ENCODE results near the gene NCKAP5.

The NCKAP5 gene

DNA sequence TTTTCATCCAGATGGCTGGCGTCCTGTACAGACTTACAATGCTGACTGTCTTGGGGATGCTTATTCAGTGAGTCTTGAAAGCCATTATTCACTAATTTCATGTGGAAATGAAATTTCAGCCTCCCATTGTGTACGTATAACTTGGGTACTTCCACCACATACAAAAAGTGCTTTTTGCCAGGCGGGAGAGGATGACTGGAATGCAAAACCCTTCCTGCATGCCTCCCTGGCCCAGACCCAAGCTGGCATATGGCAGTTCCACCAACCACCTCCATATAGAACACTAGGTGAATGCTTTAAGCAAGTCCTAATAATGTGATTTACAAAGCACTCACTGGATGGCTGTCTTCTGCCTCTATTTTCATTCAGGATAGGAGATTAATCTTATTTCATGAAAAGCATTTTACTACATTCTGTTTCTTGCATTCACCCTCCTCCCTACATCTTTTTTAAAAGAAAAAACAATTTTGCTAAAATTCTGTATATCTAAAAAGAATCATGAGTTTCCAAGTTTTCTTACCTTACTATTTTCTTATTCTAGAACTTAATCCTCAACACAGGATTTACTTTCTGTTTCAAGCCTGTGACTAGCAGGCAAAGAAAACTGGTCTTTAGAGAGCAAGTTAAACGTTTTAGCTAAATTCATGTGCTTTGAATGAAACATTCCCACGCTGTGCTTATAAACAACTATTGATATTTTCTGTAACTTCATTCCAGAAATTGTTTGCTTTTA is 327.6 kb downstream of the NCKAP5 start:
- TF ChIP-seq, protein P1, sequence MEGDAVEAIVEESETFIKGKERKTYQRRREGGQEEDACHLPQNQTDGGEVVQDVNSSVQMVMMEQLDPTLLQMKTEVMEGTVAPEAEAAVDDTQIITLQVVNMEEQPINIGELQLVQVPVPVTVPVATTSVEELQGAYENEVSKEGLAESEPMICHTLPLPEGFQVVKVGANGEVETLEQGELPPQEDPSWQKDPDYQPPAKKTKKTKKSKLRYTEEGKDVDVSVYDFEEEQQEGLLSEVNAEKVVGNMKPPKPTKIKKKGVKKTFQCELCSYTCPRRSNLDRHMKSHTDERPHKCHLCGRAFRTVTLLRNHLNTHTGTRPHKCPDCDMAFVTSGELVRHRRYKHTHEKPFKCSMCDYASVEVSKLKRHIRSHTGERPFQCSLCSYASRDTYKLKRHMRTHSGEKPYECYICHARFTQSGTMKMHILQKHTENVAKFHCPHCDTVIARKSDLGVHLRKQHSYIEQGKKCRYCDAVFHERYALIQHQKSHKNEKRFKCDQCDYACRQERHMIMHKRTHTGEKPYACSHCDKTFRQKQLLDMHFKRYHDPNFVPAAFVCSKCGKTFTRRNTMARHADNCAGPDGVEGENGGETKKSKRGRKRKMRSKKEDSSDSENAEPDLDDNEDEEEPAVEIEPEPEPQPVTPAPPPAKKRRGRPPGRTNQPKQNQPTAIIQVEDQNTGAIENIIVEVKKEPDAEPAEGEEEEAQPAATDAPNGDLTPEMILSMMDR (conservative IDR thresholded peaks at IDR 0.05; ENCODE audit: control insufficient read depth, insufficient read depth, low read depth, low read length) = no peak
- DNase-seq (ENCODE audit: low read depth) = no peak
- no peak overlapping the region for H3K4me3 ChIP-seq (ENCODE audit: control insufficient read depth, low read depth, low read length)

DNA sequence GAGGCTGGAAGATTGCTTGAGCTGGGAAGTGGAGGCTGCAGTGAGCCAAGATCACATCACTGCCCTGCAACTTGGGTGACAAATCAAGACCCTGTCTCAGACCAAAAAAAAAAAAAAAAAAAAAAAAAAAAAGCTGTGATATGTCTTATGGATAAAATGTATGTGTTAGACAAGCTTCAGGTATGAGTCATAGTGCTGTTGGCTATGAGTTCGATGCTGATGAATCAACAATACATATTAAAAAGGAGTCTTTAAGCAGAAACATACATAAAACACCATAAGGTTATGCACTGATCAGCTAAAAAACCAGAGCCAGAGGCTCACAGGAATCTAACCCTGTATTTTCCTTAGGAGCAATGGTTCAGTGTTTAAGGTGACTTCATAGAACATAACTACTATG is 332.3 kb downstream of the NCKAP5 start:
- peak; percentile 1 for DNase-seq (ENCODE audit: low read depth)
- no peak overlapping the region for H3K4me3 ChIP-seq (ENCODE audit: control insufficient read depth, low read depth, low read length)
- TF ChIP-seq, protein P1 (conservative IDR thresholded peaks at IDR 0.05; ENCODE audit: control insufficient read depth, insufficient read depth, low read depth, low read length) = no peak

DNA sequence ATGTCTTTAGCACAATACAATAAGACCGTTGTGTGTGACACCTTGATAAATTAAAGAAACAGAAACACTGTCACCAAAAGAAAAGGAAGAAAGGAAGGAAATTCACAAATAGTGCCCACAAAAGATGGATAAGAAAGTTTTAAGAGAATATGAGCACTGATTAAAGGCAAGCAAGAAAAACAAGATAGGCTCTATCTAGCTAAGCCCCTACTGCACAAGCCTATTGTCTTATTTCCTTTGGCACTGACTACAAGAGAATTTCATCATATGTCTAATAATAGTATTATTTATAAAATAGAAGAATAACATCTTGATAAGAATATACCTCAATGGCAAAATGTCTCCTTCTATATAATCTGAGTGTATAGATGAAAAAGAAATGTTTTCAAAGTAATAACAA is 335.7 kb downstream of the NCKAP5 start:
- DNase-seq (ENCODE audit: low read depth) = no peak
- TF ChIP-seq, protein P1 (conservative IDR thresholded peaks at IDR 0.05; ENCODE audit: control insufficient read depth, insufficient read depth, low read depth, low read length) = no peak

DNA sequence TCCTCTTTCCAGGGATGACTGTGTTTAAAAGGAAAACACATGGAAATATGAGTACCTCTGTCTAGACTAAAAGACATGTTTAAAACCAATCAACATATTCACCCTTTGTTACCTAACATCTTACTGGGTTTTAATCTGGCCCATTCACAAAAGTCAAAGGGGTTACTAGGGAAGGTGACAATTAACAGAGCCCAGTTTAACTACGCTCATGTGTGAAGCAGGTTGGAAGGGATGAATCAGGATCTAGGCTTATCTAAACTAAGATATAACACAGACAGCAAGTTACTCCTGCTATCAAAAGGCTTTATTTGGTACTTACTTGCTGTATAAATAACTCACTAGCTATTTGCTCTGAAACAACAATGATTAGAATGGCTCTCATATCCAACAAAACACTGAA is 337.0 kb downstream of the NCKAP5 start:
- TF ChIP-seq, protein P1 (conservative IDR thresholded peaks at IDR 0.05; ENCODE audit: control insufficient read depth, insufficient read depth, low read depth, low read length) = no peak
- DNase-seq (ENCODE audit: low read depth) = no peak
- H3K4me3 ChIP-seq (ENCODE audit: control insufficient read depth, low read depth, low read length) = no peak overlapping the region

More for the DNA sequence above, 335.7 kb downstream of the NCKAP5 start:
- H3K4me3 ChIP-seq (ENCODE audit: control insufficient read depth, low read depth, low read length) = no peak overlapping the region

DNA sequence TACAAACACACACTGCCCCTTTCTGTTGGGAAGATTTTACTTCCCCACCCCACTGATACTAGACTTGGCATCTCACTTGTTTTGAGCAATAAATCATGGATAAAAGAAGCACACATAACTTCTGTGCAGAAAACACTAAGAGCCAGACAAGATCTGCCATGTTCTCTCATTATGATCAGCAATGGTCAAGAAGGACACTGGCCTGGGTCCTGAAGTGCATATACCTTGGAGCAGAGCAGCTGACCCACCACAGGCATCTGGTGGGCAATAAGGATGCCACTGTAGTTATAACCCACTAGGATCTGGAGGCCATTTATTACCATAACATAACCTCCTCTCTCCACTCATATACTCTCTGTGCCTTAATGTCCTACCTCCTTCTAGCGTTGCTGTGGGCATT is 338.3 kb downstream of the NCKAP5 start:
- no peak for DNase-seq (ENCODE audit: low read depth)
- no peak overlapping the region for H3K4me3 ChIP-seq (ENCODE audit: control insufficient read depth, low read depth, low read length)
- TF ChIP-seq, protein P1 (conservative IDR thresholded peaks at IDR 0.05; ENCODE audit: control insufficient read depth, insufficient read depth, low read depth, low read length) = no peak

DNA sequence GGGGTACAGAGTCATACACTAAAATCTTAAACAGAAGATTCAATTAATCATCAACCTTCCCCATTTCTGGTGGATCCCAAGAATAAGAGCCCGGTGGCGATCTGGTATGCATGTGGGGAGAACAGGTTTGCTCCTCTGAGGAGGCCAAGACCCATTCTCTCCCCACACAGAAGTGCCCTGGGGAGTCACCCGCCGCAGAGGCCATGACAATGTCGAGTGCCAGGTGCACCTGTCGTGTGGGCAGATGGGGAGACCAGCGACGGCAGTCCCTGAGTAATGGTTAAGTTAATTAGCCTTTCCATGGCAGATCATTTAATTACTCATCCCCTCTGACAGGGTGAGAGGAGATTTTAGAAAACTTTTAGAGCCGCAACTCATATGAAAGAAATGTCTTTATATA is 345.0 kb downstream of the NCKAP5 start:
- no peak for DNase-seq (ENCODE audit: low read depth)
- TF ChIP-seq, protein P1 (conservative IDR thresholded peaks at IDR 0.05; ENCODE audit: control insufficient read depth, insufficient read depth, low read depth, low read length) = no peak
- no peak overlapping the region for H3K4me3 ChIP-seq (ENCODE audit: control insufficient read depth, low read depth, low read length)

All from fibroblast of mammary gland (primary cell).